WTC11 (cell line): ENCODE results near the gene THBS3.
"Not testable (repeated sequence)": the region's sequence is repeated elsewhere in the genome, so short reads cannot be mapped to it uniquely, and the experiment has no call there.

Experiments used
- FOXP1 ChIP-seq: sonication (generic); formaldehyde crosslinking; IDR thresholded peaks from 2 replicates; pipeline ENCODE4 v1.8.0; 2022; ENCODE audit warnings: missing genetic modification reagents, mild to moderate bottlenecking, moderate library complexity, borderline replicate concordance
- NR2C2 ChIP-seq: sonication (generic); formaldehyde crosslinking; IDR thresholded peaks from 2 replicates; pipeline ENCODE4 v1.8.0; 2022; ENCODE audit warnings: mild to moderate bottlenecking, missing genetic modification reagents
- NR3C1 ChIP-seq: sonication (generic); formaldehyde crosslinking; conservative IDR thresholded peaks from 2 replicates; pipeline ENCODE4 v1.8.1; 2023; ENCODE audit warnings: low read depth, mild to moderate bottlenecking, missing genetic modification reagents
- TF ChIP-seq, protein P1 (sequence below): sonication (generic); formaldehyde crosslinking; IDR thresholded peaks from 2 replicates; pipeline ENCODE4 v1.8.0; 2023; ENCODE audit warnings: missing genetic modification reagents, mild to moderate bottlenecking, borderline replicate concordance

GRCh38 chr1:155214702-155215101 lies 7.0 kb upstream of the THBS3 start:
- TF ChIP-seq, protein P1, sequence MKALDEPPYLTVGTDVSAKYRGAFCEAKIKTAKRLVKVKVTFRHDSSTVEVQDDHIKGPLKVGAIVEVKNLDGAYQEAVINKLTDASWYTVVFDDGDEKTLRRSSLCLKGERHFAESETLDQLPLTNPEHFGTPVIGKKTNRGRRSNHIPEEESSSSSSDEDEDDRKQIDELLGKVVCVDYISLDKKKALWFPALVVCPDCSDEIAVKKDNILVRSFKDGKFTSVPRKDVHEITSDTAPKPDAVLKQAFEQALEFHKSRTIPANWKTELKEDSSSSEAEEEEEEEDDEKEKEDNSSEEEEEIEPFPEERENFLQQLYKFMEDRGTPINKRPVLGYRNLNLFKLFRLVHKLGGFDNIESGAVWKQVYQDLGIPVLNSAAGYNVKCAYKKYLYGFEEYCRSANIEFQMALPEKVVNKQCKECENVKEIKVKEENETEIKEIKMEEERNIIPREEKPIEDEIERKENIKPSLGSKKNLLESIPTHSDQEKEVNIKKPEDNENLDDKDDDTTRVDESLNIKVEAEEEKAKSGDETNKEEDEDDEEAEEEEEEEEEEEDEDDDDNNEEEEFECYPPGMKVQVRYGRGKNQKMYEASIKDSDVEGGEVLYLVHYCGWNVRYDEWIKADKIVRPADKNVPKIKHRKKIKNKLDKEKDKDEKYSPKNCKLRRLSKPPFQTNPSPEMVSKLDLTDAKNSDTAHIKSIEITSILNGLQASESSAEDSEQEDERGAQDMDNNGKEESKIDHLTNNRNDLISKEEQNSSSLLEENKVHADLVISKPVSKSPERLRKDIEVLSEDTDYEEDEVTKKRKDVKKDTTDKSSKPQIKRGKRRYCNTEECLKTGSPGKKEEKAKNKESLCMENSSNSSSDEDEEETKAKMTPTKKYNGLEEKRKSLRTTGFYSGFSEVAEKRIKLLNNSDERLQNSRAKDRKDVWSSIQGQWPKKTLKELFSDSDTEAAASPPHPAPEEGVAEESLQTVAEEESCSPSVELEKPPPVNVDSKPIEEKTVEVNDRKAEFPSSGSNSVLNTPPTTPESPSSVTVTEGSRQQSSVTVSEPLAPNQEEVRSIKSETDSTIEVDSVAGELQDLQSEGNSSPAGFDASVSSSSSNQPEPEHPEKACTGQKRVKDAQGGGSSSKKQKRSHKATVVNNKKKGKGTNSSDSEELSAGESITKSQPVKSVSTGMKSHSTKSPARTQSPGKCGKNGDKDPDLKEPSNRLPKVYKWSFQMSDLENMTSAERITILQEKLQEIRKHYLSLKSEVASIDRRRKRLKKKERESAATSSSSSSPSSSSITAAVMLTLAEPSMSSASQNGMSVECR (CRISPR knock-in tag), result not testable (repeated sequence)
- not testable (repeated sequence) for TF ChIP-seq FOXP1; NR3C1 (CRISPR knock-in tag); NR2C2 (CRISPR knock-in tag)
